GM19239 (cell line): ENCODE data around the gene MGST2.
"Not testable (repeated sequence)": the region's sequence is repeated elsewhere in the genome, so short reads cannot be mapped to it uniquely, and the experiment has no call there.

Experiments used
- DNase-seq: peaks from one replicate; pipeline ENCODE4 v3.0.0; 2011; ENCODE audit warnings: low spot score; ENCODE audit not compliant: insufficient read length
- FAIRE-seq: peaks from 2 replicates; lab custom pipeline; 2011; peaks lifted over from hg19 to GRCh38; lab: Jason Lieb, UNC

Gene MGST2

DNA sequence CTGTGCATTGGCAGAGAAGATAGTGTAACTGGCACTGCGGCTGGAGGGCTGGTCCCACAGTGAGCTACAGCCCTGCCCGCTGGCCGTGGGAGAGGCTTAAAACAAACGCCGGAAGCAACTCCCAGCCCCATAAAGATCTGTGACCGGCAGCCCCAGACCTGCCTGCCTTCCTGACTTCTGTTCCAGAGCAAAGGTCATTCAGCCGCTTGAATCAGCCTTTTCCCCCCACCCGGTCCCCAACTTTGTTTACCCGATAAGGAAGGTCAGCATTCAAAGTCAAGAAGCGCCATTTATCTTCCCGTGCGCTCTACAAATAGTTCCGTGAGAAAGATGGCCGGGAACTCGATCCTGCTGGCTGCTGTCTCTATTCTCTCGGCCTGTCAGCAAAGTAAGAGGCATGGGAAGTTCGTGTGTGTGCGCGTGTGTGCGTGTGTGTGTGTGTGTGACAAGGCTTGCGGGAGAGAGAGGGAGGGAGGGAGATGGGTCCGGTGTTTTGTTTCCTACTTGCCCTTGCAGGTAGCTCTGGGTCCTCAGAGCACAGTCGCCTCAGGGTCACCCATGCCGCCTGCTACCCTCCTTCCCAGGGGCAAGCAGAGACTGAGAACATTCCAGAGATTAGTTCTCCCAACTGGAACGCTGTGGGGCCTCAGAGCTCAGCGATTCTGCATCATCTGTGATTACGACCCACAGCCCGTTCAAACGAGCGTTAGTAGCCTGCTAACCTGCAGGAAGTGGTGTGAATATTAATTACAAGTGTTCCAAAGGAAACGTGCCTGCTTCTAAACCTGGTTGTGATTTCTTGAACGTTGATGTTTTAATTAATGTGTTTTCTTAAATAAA, at the start of gene MGST2:
Gene MGST2 (plus strand): TSS at position 130 of the 840 bp plus-strand sequence. CDS start 201 bp downstream, at position 331.
- DNase-seq (peak; percentile 46), FAIRE-seq (peak; percentile 75)

DNA sequence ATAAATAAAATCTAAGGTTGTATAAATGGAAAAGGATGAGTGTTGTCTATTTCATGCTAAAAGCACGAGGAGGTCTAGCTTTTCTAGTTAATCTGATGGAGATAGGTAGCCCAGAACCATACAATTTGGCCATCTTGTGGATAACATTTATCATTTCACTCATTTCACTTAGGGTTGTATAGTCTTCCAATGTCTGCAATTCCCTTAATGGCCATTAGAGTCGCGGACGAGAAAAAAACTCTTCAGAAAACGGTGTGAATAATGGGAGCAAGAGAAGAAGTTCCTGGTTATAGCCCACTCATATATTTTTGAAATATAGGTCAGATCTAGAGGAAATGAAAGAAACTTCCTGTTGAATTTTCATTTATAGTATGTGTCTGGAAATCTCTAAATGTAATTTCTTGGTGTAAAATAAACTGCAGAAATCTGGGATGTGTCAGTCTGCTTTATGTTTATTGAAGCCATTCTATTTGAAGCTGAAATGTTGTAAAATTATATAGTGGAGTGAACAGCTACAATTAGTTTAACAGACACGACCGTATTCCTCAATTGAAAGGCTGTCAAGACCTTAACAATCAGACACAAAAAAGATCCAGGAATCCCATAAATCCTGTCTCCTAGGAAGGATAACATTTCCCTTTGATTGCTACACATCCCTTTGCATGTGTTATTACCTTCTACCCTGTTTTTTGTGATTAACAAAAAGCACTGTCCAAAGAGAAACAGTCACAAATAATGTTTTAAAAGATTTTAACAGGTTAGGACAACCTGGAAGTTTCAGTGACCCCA, 47.7 kb upstream of the MGST2 start:
- FAIRE-seq, result no peak
- no peak for DNase-seq

DNA sequence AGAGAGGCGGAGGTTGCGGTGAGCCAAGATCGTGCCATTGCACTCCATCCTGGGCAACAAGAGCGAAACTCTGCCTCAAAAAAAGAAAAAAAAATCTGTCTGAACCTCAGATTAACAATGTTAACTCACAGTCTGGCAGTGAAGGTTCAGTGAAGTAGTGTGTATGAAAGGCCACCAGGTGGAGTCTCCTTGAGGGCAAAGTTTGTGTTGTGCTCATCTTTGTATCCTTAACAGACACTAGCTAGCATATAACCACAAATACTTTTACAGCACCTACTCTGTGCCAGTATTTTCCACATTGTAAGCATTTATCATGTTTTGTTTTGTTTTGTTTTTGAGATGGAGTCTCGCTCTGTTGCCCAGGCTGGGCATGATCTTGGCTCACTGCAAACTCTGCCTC, 46.0 kb upstream of the MGST2 start:
- FAIRE-seq (peak; percentile 78), DNase-seq (no peak)

GRCh38 chr4:139622901-139623381, 42.7 kb upstream of the MGST2 start:
- no peak for FAIRE-seq
- DNase-seq, result no peak

- DNase-seq, result no peak
- FAIRE-seq, result no peak
Measured at GRCh38 chr4:139624441-139625092, 41.1 kb upstream of the MGST2 start.

GRCh38 chr4:139625093-139625455, 40.5 kb upstream of the MGST2 start:
- FAIRE-seq, result no peak
- no peak for DNase-seq

- no peak for FAIRE-seq
- no peak for DNase-seq
Measured at GRCh38 chr4:139625482-139625881, 40.1 kb upstream of the MGST2 start.

DNA sequence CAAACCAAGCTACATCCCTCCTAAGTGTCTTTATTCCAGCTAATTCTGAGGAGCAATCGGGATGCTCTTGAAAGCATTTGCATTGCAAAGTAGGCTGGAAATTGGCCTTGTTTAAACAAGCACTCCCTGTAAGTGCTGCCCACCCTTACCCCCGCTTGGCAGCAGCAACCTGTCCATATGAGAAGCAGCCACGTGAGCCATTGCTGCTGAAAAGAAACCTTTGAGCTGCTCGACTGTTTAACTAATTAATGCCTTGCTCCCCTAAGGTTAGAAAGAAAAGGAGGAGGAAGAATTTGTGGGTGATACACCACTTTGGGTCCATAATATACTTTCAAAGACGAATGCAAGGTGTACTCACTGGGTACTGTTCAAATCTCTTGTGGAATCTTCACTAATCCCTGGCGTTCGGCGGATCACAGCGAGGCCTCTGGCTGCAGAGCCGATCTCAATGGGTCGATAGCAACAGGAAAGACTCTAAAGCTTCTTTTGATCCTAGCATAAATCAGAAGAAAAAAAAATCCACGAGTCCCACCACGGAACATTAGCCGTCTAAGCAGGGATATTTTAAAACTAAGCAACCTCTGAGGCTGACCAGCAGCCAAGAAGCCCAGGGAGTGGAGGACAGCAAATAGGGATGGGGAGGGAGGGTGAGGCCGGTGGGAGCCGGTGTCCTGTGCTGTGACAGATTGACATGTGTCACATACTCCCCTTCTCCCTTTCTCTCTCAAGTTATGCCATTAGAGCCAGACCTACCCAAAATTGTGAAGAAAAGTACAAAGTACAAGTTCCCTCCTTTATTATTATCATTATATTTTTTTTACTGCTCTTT, 37.2 kb upstream of the MGST2 start:
- no peak for DNase-seq
- no peak for FAIRE-seq

DNA sequence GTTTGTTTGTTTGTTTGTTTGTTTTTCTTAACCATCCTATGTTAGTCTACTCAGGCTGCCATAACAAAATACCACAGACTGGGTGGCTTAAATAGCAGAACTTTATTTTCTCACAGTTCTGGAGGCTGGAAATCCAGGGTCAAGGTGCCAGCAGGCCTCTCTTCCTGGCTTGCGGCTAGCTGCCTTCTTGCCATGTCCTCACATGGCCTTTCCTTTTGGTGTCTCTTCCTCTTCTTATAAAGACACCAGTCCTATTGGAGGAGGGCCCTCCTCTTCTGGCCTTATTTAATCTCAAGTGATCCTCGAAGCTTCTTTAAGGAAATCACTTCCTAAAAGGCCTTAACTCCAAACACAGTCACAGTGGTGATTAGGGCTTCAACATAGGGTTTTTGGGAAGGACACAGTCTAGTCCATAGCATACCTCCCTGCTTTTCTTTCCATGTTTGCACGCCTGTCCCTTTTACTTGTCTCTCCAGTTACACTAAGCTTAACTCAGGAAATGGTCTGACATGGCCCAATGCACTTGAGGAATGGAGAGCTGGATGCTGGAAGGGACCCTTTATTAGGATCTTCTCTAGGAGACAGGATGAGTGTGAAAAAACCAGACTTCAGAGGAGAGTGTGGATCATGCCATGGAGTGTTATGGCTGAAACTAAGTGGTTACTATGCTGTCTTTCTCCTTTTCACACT, 36.0 kb upstream of the MGST2 start:
- DNase-seq (no peak), FAIRE-seq (no peak)

DNA sequence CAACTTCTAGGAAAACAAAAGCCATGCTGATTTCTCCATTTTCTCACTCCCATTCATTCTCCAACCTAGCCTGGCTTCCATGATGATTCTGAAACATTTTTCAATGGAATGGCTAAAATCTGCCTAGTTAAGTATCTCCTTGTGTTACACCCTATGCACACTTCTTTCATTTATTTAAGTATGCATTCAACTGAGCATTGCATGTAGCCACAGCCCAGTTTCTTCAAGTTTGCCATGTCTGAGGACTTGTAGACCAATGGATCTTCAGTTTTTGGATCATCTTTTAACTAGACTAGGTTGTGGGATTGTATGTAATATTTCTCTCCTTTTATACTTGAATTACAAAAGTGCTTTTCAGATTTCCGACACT, 35.5 kb upstream of the MGST2 start:
- DNase-seq (no peak), FAIRE-seq (no peak)

GRCh38 chr4:139630991-139631390, 34.6 kb upstream of the MGST2 start:
- no peak for DNase-seq
- no peak for FAIRE-seq

GRCh38 chr4:139631791-139632190, 33.8 kb upstream of the MGST2 start:
- FAIRE-seq, result no peak
- no peak for DNase-seq

- not testable (repeated sequence) for FAIRE-seq, DNase-seq
Measured at GRCh38 chr4:139632739-139633138, 32.9 kb upstream of the MGST2 start.

DNA sequence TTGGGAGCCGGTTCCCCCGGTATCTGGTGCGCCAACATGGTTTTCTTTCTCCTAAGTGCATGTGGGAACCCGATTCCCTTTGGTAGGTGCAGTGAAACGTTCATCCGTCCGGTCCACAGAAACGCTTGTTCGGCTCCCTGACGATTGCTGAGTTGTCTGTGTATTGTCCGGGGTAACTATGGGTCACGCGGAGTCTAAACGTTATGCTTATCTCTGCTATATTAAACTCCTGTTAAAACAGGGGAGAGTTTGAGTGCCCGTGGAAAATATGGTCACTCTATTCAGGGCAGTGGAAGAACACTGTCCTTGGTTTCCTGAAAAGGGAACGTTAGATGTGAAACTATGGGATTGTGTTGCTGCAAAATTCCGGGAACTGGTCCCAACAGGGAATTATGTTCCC, 32.4 kb upstream of the MGST2 start:
- DNase-seq, result no peak
- FAIRE-seq, result no peak

GRCh38 chr4:139633661-139634060, 32.0 kb upstream of the MGST2 start:
- DNase-seq (no peak), FAIRE-seq (no peak)

DNA sequence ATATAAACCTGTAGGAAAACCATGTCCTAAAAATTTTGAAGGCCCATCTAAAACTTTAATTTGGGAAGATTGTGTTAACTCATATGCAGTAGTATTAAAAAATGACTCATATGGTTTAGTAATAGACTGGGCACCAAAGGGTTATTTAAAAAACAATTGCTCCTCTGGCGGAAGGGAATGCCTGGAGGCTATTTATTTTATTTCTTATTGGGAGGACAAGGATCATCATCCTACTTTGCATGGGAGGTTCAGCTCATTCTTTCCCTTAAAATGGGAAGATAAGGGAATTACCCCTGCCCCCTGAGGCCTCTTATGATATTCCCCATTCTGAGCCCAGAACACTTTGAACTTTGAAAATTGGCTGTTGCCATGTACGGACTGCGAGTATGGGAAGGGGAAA, 29.7 kb upstream of the MGST2 start:
- DNase-seq (no peak), FAIRE-seq (no peak)

- not testable (repeated sequence) for FAIRE-seq, DNase-seq
Measured at GRCh38 chr4:139638306-139638705, 27.3 kb upstream of the MGST2 start.

DNA sequence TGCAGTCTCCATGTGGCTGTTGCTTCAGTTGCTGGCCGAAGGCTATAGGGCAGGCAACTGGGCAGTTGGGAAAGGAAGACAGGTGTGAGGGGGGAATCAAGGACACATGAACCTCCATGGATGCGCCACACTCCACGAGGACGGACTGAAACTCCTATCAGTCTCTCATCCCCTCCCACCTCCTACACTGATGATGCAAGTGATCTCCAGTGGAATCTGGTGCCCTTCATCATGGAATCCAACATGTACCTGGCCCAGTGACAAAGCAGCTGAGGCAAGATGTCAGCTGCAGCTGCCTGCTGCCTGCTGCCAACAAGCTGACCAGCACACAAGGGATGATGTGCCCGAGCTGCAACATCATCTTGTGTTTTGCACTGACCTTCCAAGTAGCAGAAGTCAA, 26.0 kb upstream of the MGST2 start:
- FAIRE-seq (no peak), DNase-seq (no peak)

- FAIRE-seq, result no peak
- no peak for DNase-seq
Measured at GRCh38 chr4:139641218-139641617, 24.4 kb upstream of the MGST2 start.
